GM18907 (cell line): Measurements from ENCODE around the gene CCR6.
A peak's percentile ranks its signal among the peaks of the same experiment; 100 is the strongest.

Experiments
- ATAC-seq: cut with Tn5 transposase; IDR thresholded peaks from one replicate; pipeline ENCODE4 v1.9.1; 2021; ENCODE audit warnings: mild to moderate bottlenecking, moderate library complexity; ENCODE audit not compliant: unreplicated experiment

The CCR6 gene

DNA sequence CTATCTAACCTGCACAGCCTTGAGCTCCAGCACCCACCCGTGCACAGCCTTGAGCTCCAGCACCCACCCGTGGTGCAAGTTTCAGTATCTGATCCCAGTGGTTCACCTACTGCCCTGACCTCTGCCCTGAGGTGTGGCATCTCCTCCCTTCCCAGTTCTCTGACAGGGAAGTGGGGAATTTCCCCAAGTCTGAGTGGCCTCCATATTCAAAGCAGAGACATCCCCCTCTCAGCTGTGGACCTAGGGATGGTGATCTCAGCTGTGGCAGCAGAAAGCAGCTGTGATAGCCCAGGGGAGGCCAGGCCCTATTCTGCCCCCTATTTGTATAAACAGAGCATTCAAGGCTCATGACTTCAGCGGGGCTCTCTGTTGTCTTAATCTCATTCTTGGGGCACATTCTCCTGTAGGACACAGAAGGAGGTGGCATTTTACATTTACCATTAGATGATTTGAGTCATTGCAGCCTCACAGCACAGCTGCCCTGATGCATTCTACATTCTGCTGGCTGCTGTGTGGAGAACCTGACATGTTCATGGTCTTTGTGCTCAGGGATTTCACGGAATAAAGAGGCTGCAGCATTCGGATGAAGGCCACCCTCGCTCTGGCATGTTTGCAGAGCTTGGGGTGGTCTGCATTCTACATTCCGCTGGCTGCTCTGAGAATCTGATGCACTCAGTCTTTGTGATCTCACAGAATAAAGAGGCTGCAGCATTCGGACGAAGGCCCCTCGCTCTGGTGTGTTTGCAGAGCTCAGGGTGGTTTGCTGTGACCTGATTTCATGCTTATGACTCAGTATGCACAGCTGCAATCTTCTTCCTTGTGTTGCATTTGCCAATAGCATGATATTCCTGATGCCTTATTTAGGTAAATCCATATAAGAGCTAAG, 17.9 kb downstream of the CCR6 start:
- peak; percentile 57 for ATAC-seq

DNA sequence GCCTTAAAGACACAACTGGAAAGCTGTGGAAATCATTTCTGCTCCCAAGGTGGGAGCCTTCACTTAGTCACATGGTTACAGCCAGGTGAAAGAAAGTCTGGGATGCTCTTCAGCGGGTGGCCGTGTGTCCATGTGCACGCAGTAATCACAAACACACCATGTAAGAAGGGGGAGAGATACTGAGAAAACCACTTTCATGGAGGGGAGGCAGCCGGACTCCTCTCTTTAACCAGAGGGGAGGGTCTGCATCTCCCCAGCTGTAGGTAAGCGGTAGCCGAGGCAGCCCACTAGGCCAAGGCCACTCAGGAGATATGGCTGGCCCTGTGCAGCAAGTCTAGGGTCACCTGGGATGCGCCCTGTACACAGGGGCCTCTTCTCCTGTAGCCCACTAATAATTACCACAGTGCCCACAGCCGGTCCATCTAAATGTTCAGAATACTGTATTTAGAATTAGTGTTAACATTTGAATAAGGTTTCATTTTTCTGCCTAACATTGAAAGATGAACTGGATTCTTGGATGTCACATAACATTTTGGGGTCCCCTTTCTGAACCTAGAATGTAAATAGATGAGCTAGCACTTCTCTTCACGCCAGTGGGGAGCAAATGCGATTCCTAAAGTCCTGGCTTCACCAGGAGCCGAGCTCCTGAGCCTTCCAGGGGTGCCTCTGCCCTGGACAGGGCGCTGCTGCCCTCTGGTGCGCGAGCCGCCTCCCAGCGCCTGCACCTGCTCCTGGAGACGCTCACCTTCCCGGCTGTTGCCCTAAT, 19.0 kb downstream of the CCR6 start:
- ATAC-seq = peak; percentile 81

DNA sequence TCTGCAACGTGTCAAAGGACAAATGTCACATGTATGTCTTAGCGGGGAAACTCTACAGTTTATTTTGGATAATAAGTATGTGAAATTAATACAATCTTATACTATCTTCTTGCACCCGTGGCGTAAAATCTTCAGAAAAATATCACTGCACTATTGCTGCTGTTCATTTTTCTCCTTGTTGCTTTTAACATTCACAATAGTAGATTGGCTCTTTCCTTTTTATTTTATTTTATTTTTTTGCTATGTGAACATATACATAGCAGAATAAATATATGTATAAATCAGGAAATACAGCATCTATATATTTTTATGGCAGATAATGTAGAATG, 19.5 kb downstream of the CCR6 start:
- no peak for ATAC-seq

DNA sequence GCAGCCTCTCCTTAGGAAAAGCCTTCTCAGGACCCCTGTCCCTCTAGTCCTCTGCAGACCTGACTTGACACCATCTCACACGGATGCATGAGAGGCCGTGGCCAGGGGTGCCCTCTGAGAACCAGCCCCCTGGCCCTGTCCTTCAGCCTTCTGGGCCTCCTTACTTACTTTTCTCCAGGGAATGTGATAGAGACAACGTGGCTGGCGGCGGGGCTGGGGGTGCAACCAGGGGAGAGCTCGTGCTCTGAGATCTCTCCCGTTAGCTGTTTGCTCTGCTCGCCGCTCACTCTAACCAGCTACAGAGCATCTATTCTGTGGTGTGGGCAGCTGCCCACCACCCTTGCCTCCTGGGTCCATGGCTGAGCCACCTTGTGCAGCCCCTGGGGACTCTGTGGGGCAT, 20.1 kb downstream of the CCR6 start:
- no peak for ATAC-seq

DNA sequence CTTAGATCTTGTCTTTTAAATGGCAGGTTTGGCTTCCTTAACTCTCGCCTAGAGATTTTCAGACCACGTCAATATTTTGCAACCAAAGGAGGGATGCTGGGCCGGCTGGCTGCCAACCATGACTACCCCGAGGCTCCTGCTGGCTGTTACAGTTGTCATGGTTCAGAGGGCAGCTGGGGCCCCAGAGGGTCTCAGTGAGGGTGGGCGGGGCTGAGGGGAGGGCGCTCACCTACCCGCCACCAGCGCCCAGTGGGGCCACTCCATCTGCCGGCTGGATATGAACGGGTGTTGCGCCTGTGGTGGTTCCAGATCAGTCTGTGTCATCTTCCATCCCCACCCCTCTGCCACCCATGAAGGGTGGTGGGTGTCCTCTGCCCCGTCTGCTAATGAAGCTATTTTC, 22.6 kb downstream of the CCR6 start:
- ATAC-seq = no peak

DNA sequence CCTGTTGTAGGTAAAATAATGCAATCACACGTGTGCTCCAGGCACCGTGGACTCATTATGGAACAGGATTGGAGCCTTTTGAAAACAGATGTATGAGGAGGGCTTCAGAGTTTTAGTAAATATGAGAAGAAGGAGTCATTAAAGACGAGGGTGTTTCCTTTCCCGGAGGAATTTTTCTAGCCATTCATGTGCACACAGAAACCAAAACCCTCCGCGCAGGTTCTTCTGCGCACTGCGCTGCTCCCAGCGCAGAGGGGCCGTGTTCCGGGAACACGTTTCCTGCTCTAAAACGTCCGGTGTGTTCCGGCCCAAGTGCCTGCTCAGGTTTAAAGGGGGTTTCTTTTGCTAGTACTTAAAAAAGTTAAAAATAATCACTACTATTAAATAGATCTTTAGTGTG, 23.2 kb downstream of the CCR6 start:
- no peak for ATAC-seq

DNA sequence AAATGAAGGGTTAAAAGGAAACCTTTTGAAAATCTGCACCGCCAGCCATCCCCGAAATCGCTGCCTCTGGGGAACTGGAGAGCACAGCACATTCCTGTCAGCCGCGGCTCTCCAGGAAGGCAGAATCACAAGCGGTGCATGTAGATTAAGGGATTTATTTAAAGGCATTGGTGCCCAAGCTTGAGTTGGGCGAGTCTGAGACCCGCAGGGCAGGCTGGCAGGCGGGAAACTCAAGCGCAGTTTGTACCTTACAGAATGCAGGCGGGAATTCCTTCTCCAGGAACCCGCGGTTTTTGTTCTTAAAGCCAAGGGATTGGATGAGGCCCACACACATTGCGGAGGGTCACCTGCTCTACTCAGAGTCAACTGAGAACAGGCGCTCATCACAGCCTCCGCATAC, 24.1 kb downstream of the CCR6 start:
- no peak for ATAC-seq

DNA sequence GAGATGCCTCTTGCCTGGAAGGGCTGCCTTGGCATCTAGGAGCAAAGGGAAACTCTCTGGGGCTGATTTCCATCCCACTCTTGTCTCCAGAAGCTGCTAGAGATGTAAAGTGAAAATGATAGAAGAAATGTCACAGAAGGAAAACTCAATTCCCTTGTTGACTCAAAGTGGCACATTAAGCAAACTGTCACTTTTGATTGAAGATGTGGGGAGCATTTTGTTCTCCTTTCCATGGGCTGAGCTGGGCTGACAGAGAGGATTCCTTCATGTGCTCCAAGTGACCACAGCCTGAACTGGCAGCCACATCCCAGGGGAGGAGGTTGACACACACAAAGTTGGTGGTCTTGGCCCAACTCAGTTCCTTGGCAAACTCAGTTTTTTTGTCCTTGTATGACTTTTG, 25.1 kb downstream of the CCR6 start:
- ATAC-seq = no peak

DNA sequence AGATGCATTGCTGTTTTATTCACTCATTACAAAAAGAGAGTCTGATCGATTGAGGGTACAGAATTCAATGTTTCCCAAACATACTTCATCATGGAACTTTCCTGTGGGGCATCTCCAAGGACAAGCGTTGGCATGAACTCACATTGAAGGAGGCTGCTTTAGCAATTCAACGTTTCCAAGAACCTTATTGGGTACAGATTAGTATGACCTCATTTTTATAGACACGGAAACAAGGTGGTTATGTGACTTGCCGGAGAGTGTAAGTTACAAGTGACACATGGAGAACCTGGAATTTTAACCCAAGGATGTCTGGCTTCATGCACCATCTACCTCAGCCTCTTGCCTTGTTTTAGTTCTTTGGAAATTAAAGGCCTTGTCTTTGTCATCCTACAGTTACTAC, 26.1 kb downstream of the CCR6 start:
- ATAC-seq = no peak

DNA sequence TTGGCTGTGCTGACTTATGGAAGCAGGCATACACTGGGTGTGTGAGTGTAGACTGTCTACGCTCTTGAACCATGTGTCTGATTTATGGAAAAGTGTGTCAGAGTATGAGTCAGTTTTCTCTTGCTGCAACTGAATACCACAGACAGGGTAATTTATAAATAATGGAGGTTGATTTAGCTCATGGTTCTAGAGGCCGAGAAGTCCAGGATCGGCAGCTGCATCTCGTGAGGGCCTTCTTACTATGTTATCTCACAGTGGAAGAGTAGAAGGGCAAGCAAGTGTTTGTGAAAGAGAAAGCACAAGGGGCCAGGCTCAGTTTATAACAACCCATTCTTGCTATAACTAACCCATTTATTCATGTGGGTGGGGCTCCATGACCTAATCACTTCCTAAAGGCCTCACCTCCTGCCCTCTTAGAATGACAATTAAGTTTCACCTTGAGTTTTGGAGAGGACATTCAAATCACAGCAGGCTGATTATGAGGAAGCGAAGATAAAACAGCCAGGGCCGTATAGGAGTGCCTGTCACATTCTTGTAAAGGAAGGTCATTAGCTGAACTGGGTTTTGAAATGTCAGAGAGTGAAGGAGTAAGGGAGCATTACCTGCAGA, 28.1 kb downstream of the CCR6 start:
- peak; percentile 57 for ATAC-seq

DNA sequence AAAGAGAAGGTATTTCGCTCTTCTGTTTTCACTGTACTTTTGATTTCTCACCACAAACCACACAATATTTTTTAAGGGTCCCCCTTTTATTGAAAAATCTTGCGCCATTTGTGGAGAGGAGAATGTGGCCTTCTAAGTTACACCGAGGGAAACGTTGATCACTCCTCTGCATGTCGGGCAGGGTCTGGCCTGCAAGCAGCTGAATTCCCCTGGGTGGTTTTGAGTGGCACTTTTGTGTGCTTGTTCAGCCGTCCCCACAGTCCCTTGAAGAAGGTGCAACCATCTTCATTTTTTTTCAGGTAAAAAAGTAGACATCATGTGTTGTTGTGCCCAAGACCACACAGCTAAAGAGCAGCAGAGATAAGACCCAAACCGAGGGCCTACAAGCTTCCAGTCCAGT, 28.8 kb downstream of the CCR6 start:
- no peak for ATAC-seq

DNA sequence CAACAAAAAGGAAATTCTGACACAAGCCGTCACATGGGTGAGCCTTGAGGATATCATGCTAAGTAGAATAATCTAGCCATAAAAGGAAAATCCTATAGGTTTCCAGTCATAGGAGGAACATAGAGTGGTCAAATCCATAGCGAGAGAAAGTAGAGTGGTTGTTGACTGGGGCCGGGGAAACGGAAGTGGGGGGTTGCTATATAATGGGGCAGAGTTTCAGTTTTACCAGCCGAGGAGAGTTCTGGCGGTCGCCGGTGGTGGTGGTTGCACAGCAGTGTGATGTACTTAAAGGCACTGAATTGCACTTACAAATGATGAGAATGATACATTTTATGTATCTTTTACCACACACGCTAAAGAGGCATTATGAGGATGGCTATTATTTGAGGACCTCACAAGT, 30.0 kb downstream of the CCR6 start:
- ATAC-seq = peak; percentile 56

DNA sequence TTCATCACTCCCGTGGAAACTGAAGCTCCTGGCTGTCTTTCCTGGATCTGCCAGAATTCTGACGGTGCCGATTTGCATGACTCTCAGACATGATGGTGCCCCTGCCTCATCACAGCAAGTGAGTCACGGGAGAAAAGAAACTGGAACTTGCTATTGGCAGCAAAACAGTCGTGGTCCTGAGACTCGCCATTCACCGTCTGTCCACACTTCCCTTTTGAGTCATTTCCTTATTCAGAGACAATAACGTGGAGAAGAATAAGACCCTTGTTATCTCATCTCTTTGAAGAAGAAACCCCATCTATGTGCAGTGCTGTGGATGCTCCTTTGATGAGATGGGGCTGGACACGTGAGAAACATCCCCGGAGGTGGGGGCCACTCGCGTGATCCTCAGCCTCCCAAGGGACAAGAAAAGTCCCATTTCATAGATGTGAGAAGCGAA, 30.6 kb downstream of the CCR6 start:
- peak; percentile 73 for ATAC-seq

DNA sequence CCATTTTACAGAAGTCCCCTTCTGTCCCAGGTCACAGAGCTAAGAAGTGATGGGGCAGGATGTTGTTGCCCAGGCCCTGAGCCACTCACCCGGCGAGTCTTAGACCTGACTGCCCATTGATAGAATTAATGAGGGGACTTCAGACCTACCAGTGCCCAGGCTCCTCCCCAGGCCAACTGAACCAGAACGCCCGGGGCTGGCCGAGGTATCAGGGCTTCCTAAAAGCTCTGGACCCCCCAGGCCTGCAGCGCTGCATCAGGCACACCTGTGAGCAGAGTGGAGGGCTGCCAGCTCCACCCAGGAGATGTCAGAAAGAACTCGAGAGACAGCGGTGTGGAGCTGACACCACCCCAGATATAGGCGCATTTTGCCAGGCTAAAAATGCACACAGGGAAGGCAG, 31.4 kb downstream of the CCR6 start:
- ATAC-seq = no peak

DNA sequence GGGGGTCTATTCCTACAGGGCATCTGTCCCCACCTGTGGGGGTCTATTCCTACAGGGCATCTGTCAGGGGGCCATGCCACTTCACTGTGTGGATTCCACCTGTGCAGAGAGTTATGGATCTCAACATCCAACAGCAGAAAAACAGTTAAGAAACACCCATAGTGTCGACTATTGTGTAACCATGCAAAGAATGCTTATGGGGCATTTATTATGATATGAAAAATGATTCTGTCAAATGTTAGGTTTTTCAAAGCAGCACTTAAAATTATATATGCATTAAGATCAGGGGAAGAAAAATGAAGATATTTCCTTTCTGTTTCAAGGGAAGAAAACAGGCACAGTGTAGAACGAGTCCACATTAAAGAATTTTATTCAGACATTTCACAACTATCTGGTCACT, 32.0 kb downstream of the CCR6 start:
- ATAC-seq = no peak

DNA sequence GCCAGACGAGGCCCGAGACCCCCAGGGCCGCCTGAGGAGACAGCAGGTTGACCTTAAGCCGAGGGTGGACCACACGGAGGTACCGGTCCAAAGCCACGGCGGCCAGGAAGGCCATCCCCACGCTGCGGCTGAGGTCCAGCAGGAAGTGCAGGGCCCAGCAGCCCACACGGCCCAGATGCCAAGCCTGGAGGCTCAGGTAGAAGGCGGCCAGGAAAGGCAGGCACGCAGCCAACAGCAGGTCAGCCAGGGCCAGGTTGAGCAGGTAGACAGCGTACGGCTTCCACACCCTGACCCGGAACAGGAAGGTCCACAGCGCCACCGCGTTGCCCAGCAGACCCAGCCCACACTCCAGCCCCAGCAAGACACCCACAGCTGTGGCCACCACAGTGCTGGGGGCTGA, 34.5 kb downstream of the CCR6 start:
- ATAC-seq = no peak

DNA sequence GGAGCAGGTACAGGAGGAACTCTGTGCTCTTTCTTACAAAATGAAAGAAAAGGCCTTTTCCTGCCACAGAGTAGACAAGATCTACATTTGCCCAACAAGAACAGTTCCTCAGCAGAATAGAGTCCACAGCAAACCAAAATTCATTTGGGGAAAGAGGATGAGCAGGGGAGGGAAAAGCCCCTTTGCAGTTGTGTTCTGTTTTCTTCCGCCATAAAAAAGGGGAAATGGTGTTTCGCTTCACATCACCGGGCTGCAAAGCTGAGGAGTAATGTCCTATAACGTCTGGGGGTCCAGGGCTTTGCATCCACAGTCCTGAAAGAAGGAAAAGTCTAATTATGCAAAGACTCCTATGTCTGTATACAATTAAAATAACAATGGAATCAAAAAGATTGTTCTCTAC, 35.0 kb downstream of the CCR6 start, which contains the start of gene GPR31:
Gene GPR31, minus strand, starts transcription at position 118 of the 400 bp plus-strand sequence. CDS start 149 bp downstream, outside the sequence.
- ATAC-seq = no peak

DNA sequence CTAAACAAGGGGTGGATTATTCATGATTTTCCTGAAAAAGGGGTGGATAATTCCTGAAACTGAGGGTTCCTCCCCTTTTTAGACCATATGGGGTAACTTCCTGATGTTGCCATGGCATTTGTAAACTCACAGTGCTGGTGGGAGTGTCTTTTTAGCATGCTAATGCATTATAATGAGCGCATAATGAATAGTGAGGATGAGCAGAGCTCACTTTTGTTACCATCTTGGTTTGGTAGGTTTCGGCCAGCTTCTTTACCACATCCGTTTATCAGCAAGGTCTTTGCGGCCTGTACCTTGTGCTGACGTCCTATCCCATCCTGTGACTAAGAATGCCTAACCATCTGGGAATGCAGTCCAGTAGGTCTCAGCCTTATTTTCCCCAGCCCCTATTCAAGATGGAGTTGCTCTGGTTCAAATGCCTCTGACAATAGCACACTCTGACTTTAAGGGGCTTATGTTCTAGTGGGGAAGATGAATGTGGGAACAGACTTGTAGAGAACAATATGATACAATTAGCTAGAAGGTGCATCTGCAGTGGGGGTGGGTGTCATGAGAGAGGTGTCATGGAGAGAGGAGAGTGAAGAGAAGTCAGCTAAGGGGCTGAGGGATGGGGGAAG, 39.1 kb downstream of the CCR6 start:
- ATAC-seq = no peak

DNA sequence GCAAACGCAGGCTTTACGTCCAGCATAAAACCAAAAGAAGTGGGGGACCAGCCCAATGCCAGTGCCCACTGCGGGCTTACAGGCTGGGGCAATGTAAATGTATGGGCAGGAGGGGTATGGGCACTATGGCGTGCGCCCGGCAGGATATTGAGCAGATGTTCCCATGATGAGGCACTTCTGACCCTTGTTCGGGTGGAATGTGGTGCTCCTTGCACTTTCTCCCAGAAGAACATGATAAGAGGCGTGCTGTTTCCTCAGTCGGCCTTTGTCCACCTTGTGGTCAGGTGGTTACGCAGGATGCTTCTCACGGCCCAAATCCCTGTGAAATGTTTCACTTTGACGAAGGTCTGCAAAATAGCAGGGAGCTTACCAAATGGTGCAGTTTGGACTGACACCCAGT, 39.7 kb downstream of the CCR6 start:
- ATAC-seq = no peak

DNA sequence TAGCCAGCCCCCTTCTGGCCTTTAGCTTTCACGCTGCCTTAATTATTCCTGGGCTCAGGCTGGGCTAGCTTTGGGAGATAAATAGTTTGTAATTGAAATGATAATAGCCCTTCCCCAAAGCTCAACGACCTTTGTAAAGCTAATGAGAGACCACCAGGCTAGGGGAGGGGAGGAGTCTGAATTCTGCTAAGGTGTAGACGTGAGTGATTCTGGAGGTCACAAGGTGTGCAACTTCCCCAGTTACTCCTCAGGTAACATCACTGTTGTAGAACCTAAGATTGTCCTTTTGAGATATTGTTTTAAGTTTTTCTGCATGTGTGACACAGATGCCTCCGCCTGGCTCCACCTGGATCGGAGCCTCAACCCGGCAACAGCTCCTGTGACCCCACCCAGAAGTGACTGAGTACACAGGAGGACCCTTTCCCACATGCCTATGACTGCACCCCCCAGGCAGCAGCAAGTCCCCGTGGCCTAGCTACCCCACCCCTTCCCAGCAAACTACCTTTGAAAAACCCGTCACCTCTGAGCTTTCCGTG, 40.6 kb downstream of the CCR6 start:
- ATAC-seq = no peak

DNA sequence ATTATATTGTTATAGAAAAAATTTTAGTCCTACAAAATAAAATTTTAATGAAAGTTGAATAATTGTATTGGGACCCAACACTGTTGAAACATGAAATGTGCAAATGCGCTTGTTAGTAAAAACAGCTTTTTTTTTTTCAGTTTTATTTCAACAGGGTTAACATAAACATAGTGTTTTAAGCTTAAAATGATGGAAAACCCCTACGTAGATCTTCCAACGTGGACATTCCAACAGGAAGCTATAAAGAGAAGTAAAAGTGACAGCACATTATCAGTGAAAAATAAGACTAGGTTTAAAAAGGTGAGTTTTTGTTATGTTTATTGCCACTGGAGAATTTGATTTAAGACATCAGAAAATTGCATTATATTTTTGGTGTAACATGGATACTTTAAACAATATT, 41.4 kb downstream of the CCR6 start:
- no peak for ATAC-seq
